Astrocyte (in vitro differentiated cells and primary cell): ENCODE results near the gene SAMD4A. TPM values are rescaled to one million over a fixed set of nuclear protein-coding genes. Genes with fewer than 3 reads are reported as not detected.

ENCODE experiments used
- DNase-seq: peaks from one replicate; pipeline ENCODE4 v3.0.0-alpha.2; 2010; ENCODE audit warnings: low read depth
- FAIRE-seq: peaks from 2 replicates; lab custom pipeline; 2011; peaks lifted over from hg19 to GRCh38; lab: Jason Lieb, UNC
- H2AFZ ChIP-seq: 2 replicates; pipeline ENCODE4 v1.6.0; 2012; ENCODE audit warnings: low read depth, low read length, inconsistent platforms
- H3K27ac ChIP-seq: 2 replicates; pipeline ENCODE4 v1.5.1; 2011; ENCODE audit warnings: low read depth, low read length, inconsistent platforms
- H3K27me3 ChIP-seq: 2 replicates; pipeline ENCODE4 v1.6.0; 2011; ENCODE audit warnings: low read length, inconsistent platforms; ENCODE audit not compliant: insufficient read depth
- H3K36me3 ChIP-seq: 2 replicates; pipeline ENCODE4 v1.5.1; 2011; ENCODE audit warnings: low read length, inconsistent platforms; ENCODE audit not compliant: insufficient read depth
- H3K4me1 ChIP-seq: 2 replicates; pipeline ENCODE4 v1.5.1; 2011; ENCODE audit warnings: low read length, inconsistent platforms; ENCODE audit not compliant: insufficient read depth
- H3K4me2 ChIP-seq: 2 replicates; pipeline ENCODE4 v1.6.0; 2012; ENCODE audit warnings: low read length, inconsistent platforms
- H3K4me3 ChIP-seq: 2 replicates; pipeline ENCODE4 v1.5.1; 2011; ENCODE audit warnings: low read depth, mild to moderate bottlenecking, low read length, inconsistent platforms; ENCODE audit not compliant: insufficient read depth
- H3K79me2 ChIP-seq: 2 replicates; pipeline ENCODE4 v1.6.0; 2012; ENCODE audit warnings: mild to moderate bottlenecking, low read length, inconsistent platforms; ENCODE audit not compliant: insufficient read depth
- H3K9ac ChIP-seq: 2 replicates; pipeline ENCODE4 v1.6.0; 2012; ENCODE audit warnings: mild to moderate bottlenecking, low read length, inconsistent platforms
- H3K9me3 ChIP-seq: 2 replicates; pipeline ENCODE4 v1.5.1; 2012; ENCODE audit warnings: low read depth, mild to moderate bottlenecking, low read length, inconsistent platforms; ENCODE audit not compliant: insufficient read depth
- H4K20me1 ChIP-seq: 2 replicates; pipeline ENCODE4 v1.6.0; 2012; ENCODE audit warnings: low read length, inconsistent platforms; ENCODE audit not compliant: insufficient read depth
- H3K27ac Mint-ChIP-seq: one replicate; pipeline ENCODE4 v1.8.0; 2021; ENCODE audit warnings: mild to moderate bottlenecking, mixed read lengths; ENCODE audit not compliant: unreplicated experiment
- H3K27me3 Mint-ChIP-seq: one replicate; pipeline ENCODE4 v1.8.0; 2021; ENCODE audit warnings: low read depth, mixed read lengths; ENCODE audit not compliant: unreplicated experiment
- H3K36me3 Mint-ChIP-seq: one replicate; pipeline ENCODE4 v1.8.0; 2021; ENCODE audit warnings: low read depth, mixed read lengths; ENCODE audit not compliant: unreplicated experiment
- H3K4me1 Mint-ChIP-seq: one replicate; pipeline ENCODE4 v1.8.0; 2021; ENCODE audit warnings: low read depth, mixed read lengths; ENCODE audit not compliant: unreplicated experiment
- H3K4me3 Mint-ChIP-seq: one replicate; pipeline ENCODE4 v1.8.0; 2021; ENCODE audit warnings: mild to moderate bottlenecking, moderate library complexity, mixed read lengths; ENCODE audit not compliant: unreplicated experiment
- H3K9me3 Mint-ChIP-seq: one replicate; pipeline ENCODE4 v1.8.0; 2021; ENCODE audit warnings: mild to moderate bottlenecking, mixed read lengths; ENCODE audit not compliant: unreplicated experiment
- EZH2 ChIP-seq: IDR thresholded peaks from 2 replicates; pipeline ENCODE4 v1.6.1; 2012; ENCODE audit warnings: mild to moderate bottlenecking, low read length, inconsistent platforms; ENCODE audit not compliant: insufficient read depth
- total RNA-seq: library from RNA; stranded (reverse); gene quantifications from 2 replicates; pipeline ENCODE4 v1.2.1, GENCODE V29; 2021
- TF ChIP-seq, protein P1 (sequence below): IDR thresholded peaks from 2 replicates; pipeline ENCODE4 v1.5.1; 2011; ENCODE audit warnings: low read depth, mild to moderate bottlenecking, inconsistent platforms, low read length, moderate library complexity; ENCODE audit not compliant: insufficient read depth

SAMD4A gene
- total RNA-seq, 1 donor from 2014 or later: 68.2 TPM

DNA sequence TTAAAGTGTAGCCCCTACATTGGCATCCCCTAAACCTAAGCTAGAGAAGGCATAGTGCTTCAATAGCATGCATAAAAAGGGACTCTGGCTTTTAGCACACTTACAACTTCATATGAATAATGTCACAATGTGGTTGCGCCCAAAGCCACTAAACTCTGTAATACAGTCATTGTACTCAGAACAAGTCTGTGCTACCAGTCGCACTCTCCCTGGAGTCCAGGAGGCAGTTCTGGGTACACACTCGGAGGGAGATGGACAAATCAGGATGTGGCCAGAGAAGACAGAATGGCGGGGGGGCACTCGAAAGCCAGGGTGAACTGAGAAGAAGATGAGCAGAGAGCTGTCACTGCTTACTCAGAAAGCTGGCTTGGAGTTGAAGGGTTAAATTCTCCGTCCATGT, 10.6 kb downstream of the SAMD4A start:
- H3K4me2 ChIP-seq: no peak overlapping the region
- Mint-ChIP-seq H3K4me3 (no peak overlapping the region), H3K36me3 (peaks cover 24% of the 10 kb centered on the region), H3K9me3 (no peaks in the 10 kb centered on the region), H3K27ac (no peak overlapping the region), H3K27me3 (no peaks in the 10 kb centered on the region), H3K4me1 (peaks cover 46% of the 10 kb centered on the region)
- no peak overlapping the region for H3K4me3 ChIP-seq
- H3K79me2 ChIP-seq: peaks cover 98% of the 10 kb centered on the region
- TF ChIP-seq, protein P1, sequence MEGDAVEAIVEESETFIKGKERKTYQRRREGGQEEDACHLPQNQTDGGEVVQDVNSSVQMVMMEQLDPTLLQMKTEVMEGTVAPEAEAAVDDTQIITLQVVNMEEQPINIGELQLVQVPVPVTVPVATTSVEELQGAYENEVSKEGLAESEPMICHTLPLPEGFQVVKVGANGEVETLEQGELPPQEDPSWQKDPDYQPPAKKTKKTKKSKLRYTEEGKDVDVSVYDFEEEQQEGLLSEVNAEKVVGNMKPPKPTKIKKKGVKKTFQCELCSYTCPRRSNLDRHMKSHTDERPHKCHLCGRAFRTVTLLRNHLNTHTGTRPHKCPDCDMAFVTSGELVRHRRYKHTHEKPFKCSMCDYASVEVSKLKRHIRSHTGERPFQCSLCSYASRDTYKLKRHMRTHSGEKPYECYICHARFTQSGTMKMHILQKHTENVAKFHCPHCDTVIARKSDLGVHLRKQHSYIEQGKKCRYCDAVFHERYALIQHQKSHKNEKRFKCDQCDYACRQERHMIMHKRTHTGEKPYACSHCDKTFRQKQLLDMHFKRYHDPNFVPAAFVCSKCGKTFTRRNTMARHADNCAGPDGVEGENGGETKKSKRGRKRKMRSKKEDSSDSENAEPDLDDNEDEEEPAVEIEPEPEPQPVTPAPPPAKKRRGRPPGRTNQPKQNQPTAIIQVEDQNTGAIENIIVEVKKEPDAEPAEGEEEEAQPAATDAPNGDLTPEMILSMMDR: no peak
- TF ChIP-seq EZH2: no peak
- H3K9me3 ChIP-seq: no peaks in the 10 kb centered on the region
- H3K9ac ChIP-seq: no peak overlapping the region
- no peak for DNase-seq
- no peak overlapping the region for H2AFZ ChIP-seq
- FAIRE-seq: no peak
- no peak overlapping the region for H3K27ac ChIP-seq
- H3K36me3 ChIP-seq: peaks cover 15% of the 10 kb centered on the region
- peaks cover 4% of the 10 kb centered on the region for H3K4me1 ChIP-seq
- no peaks in the 10 kb centered on the region for H3K27me3 ChIP-seq
- peaks cover 84% of the 10 kb centered on the region for H4K20me1 ChIP-seq

DNA sequence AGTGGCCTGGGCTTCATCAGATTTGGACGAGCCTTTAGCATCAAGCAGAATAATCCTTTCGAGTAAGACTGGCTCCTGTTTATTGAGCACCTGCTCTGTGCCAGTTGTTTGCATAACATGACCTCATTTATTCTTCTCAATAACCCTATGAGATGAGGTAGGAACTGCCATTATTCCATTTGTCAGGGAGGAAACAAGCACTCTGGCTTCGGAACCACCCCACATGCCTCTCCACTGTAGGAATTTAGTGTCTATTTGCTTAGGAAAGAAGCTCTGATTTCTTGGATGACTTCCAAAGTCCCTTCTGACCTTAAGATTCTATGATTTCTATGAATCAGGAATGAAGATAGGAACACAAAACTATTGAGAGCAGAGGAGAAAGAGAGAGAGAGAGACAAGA, 11.0 kb downstream of the SAMD4A start:
- Histone ChIP-seq H3K9me3 (no peaks in the 10 kb centered on the region), H3K27ac (no peak overlapping the region), H3K27me3 (no peaks in the 10 kb centered on the region), H3K4me3 (no peak overlapping the region), H3K36me3 (peaks cover 15% of the 10 kb centered on the region), H4K20me1 (peaks cover 89% of the 10 kb centered on the region), H3K4me1 (peaks cover 4% of the 10 kb centered on the region), H3K4me2 (no peak overlapping the region), H2AFZ (no peak overlapping the region), H3K79me2 (peaks cover 96% of the 10 kb centered on the region), H3K9ac (no peak overlapping the region)
- peaks cover 20% of the 10 kb centered on the region for H3K36me3 Mint-ChIP-seq
- H3K27ac Mint-ChIP-seq: no peak overlapping the region
- H3K4me1 Mint-ChIP-seq: peaks cover 46% of the 10 kb centered on the region
- no peaks in the 10 kb centered on the region for H3K27me3 Mint-ChIP-seq
- FAIRE-seq: no peak
- peak; percentile 41 for DNase-seq
- H3K9me3 Mint-ChIP-seq: no peaks in the 10 kb centered on the region
- no peak overlapping the region for H3K4me3 Mint-ChIP-seq
- no peak for TF ChIP-seq EZH2
- TF ChIP-seq, protein P1: no peak

DNA sequence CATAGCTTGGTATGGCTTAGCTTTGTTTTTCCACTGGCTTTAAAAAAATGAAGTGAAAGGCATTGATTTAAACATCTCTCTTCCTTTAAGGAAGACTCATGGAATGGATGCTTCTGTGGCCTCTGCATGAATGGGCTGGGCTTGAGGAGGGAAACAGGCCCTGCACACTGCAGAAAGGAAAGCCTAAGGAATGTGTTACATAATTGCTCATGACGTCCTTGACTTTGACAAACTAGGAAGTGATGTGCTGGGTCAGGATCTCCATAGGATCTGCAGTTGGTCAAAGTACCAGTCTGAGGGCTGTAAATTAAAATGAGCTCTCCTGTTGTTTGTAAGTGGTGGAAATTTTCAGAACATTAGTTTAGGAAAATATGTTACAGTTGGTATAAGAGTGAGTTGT, 12.7 kb downstream of the SAMD4A start:
- DNase-seq (peak; percentile 63), FAIRE-seq (peak; percentile 39)
- peak overlapping the region; percentile 38 for H3K27ac Mint-ChIP-seq
- no peak overlapping the region for H3K9ac ChIP-seq
- H3K27me3 ChIP-seq: no peaks in the 10 kb centered on the region
- H4K20me1 ChIP-seq: peaks cover 88% of the 10 kb centered on the region
- H3K79me2 ChIP-seq: peaks cover 95% of the 10 kb centered on the region
- peaks cover 4% of the 10 kb centered on the region for H3K4me1 ChIP-seq
- TF ChIP-seq, protein P1: no peak
- no peak for TF ChIP-seq EZH2
- H3K9me3 Mint-ChIP-seq: no peaks in the 10 kb centered on the region
- no peak overlapping the region for H3K4me2 ChIP-seq
- H3K36me3 Mint-ChIP-seq: peaks cover 11% of the 10 kb centered on the region
- no peaks in the 10 kb centered on the region for H3K9me3 ChIP-seq
- H3K27ac ChIP-seq: no peak overlapping the region
- H2AFZ ChIP-seq: no peak overlapping the region
- no peaks in the 10 kb centered on the region for H3K27me3 Mint-ChIP-seq
- H3K4me3 ChIP-seq: no peak overlapping the region
- H3K4me1 Mint-ChIP-seq: peaks cover 46% of the 10 kb centered on the region
- no peak overlapping the region for H3K4me3 Mint-ChIP-seq
- peaks cover 11% of the 10 kb centered on the region for H3K36me3 ChIP-seq
